Measurements from ENCODE around the gene CATSPERZ.

The CATSPERZ gene

GRCh38 chr11:64275031-64275800 is 24.9 kb upstream of the CATSPERZ start:
- Mint-ChIP-seq H3K27me3 (no peaks in the 10 kb centered on the region), H3K4me1 (ENCODE audit: low read depth) (peaks cover 3% of the 10 kb centered on the region), H3K36me3 (peaks cover 3% of the 10 kb centered on the region), H3K9me3 (ENCODE audit: low read depth) (no peaks in the 10 kb centered on the region), H3K4me3 (no peak overlapping the region), H3K27ac (no peak overlapping the region)

GRCh38 chr11:64275841-64276240 is 24.3 kb upstream of the CATSPERZ start:
- Mint-ChIP-seq H3K27ac (no peak overlapping the region), H3K4me3 (no peak overlapping the region), H3K9me3 (ENCODE audit: low read depth) (no peaks in the 10 kb centered on the region), H3K36me3 (peaks cover 3% of the 10 kb centered on the region), H3K4me1 (ENCODE audit: low read depth) (peaks cover 3% of the 10 kb centered on the region), H3K27me3 (no peaks in the 10 kb centered on the region)

GRCh38 chr11:64276653-64277431 is 23.3 kb upstream of the CATSPERZ start:
- H3K4me1 Mint-ChIP-seq (ENCODE audit: low read depth) = peaks cover 3% of the 10 kb centered on the region
- no peak overlapping the region for H3K27ac Mint-ChIP-seq
- no peak overlapping the region for H3K4me3 Mint-ChIP-seq
- H3K36me3 Mint-ChIP-seq = peaks cover 3% of the 10 kb centered on the region
- no peaks in the 10 kb centered on the region for H3K27me3 Mint-ChIP-seq
- no peaks in the 10 kb centered on the region for H3K9me3 Mint-ChIP-seq (ENCODE audit: low read depth)

GRCh38 chr11:64278576-64279190 is 21.5 kb upstream of the CATSPERZ start:
- Mint-ChIP-seq H3K4me1 (ENCODE audit: low read depth) (peaks cover 4% of the 10 kb centered on the region), H3K36me3 (peaks cover 3% of the 10 kb centered on the region), H3K27me3 (no peaks in the 10 kb centered on the region), H3K27ac (no peak overlapping the region), H3K9me3 (ENCODE audit: low read depth) (no peaks in the 10 kb centered on the region), H3K4me3 (no peak overlapping the region)

- Mint-ChIP-seq H3K4me1 (ENCODE audit: low read depth) (peaks cover 15% of the 10 kb centered on the region), H3K9me3 (ENCODE audit: low read depth) (no peaks in the 10 kb centered on the region), H3K4me3 (no peak overlapping the region), H3K36me3 (peaks cover 3% of the 10 kb centered on the region), H3K27me3 (no peaks in the 10 kb centered on the region), H3K27ac (no peak overlapping the region)
These were observed 18.0 kb upstream of the CATSPERZ start for GRCh38 chr11:64281957-64282770.

- no peaks in the 10 kb centered on the region for H3K27me3 Mint-ChIP-seq
- H3K36me3 Mint-ChIP-seq = peaks cover 3% of the 10 kb centered on the region
- peak overlapping the region; percentile 30 for H3K4me3 Mint-ChIP-seq
- no peak overlapping the region for H3K27ac Mint-ChIP-seq
- no peaks in the 10 kb centered on the region for H3K9me3 Mint-ChIP-seq (ENCODE audit: low read depth)
- peaks cover 15% of the 10 kb centered on the region for H3K4me1 Mint-ChIP-seq (ENCODE audit: low read depth)
These were observed 17.1 kb upstream of the CATSPERZ start for GRCh38 chr11:64283092-64283491.

GRCh38 chr11:64284048-64284961 is 15.9 kb upstream of the CATSPERZ start, which contains the start of gene BAD:
TSS of gene BAD (minus strand) at chr11:64284665. CDS start at chr11:64284368, 297 bp downstream.
- Mint-ChIP-seq H3K4me3 (peak within 1 kb of the TSS; percentile 86), H3K4me1 (ENCODE audit: low read depth) (peaks cover 15% of the 10 kb centered on the region), H3K9me3 (ENCODE audit: low read depth) (no peaks in the 10 kb centered on the region), H3K27ac (peak within 1 kb of the TSS; percentile 87), H3K36me3 (no peaks in the 10 kb centered on the region), H3K27me3 (no peaks in the 10 kb centered on the region)

- peaks cover 15% of the 10 kb centered on the region for H3K4me1 Mint-ChIP-seq (ENCODE audit: low read depth)
- no peaks in the 10 kb centered on the region for H3K36me3 Mint-ChIP-seq
- H3K9me3 Mint-ChIP-seq (ENCODE audit: low read depth) = no peaks in the 10 kb centered on the region
- peak within 1 kb of the TSS; percentile 87 for H3K27ac Mint-ChIP-seq
- no peaks in the 10 kb centered on the region for H3K27me3 Mint-ChIP-seq
- H3K4me3 Mint-ChIP-seq = peak within 1 kb of the TSS; percentile 86
These were observed 14.9 kb upstream of the CATSPERZ start, which contains the start of gene GPR137 for GRCh38 chr11:64284962-64285884. TSS of gene GPR137 (plus strand) at chr11:64285848. CDS start at chr11:64286525, 677 bp downstream.

GRCh38 chr11:64285885-64286800 is 14.0 kb upstream of the CATSPERZ start:
- H3K4me1 Mint-ChIP-seq (ENCODE audit: low read depth) = peaks cover 19% of the 10 kb centered on the region
- H3K9me3 Mint-ChIP-seq (ENCODE audit: low read depth) = no peaks in the 10 kb centered on the region
- H3K27ac Mint-ChIP-seq = peak overlapping the region; percentile 72
- H3K27me3 Mint-ChIP-seq = peaks cover 5% of the 10 kb centered on the region
- H3K4me3 Mint-ChIP-seq = peak overlapping the region; percentile 78
- no peaks in the 10 kb centered on the region for H3K36me3 Mint-ChIP-seq

- H3K9me3 Mint-ChIP-seq (ENCODE audit: low read depth) = no peaks in the 10 kb centered on the region
- peaks cover 5% of the 10 kb centered on the region for H3K27me3 Mint-ChIP-seq
- H3K4me1 Mint-ChIP-seq (ENCODE audit: low read depth) = peaks cover 19% of the 10 kb centered on the region
- peak overlapping the region; percentile 78 for H3K4me3 Mint-ChIP-seq
- H3K27ac Mint-ChIP-seq = peak overlapping the region; percentile 72
- H3K36me3 Mint-ChIP-seq = no peaks in the 10 kb centered on the region
These were observed 13.4 kb upstream of the CATSPERZ start for GRCh38 chr11:64286801-64287159.

GRCh38 chr11:64287676-64288352 is 12.3 kb upstream of the CATSPERZ start:
- Mint-ChIP-seq H3K27ac (no peak overlapping the region), H3K36me3 (no peaks in the 10 kb centered on the region), H3K4me3 (no peak overlapping the region), H3K27me3 (peaks cover 5% of the 10 kb centered on the region), H3K9me3 (ENCODE audit: low read depth) (no peaks in the 10 kb centered on the region), H3K4me1 (ENCODE audit: low read depth) (peaks cover 21% of the 10 kb centered on the region)

- Mint-ChIP-seq H3K27ac (no peak overlapping the region), H3K4me3 (no peak overlapping the region), H3K27me3 (peaks cover 7% of the 10 kb centered on the region), H3K36me3 (no peaks in the 10 kb centered on the region), H3K9me3 (ENCODE audit: low read depth) (no peaks in the 10 kb centered on the region), H3K4me1 (ENCODE audit: low read depth) (peaks cover 18% of the 10 kb centered on the region)
These were observed 11.8 kb upstream of the CATSPERZ start for GRCh38 chr11:64288353-64288750.

All from activated naive CD8-positive, alpha-beta T cell (primary cell).